ENCODE measurements around the gene RNH1.

Gene RNH1

GRCh38 chr11:506995-507726 is at the start of gene RNH1:
Gene RNH1 (minus strand): TSS chr11:507242. CDS start chr11:502162, 5,080 bp downstream.
- H4K20me1 ChIP-seq (ENCODE audit: insufficient read depth, low read length): peaks cover 18% of the 10 kb centered on the region
- peak within 1 kb of the TSS; percentile 81 to 85; a peak in 3 of 4 replicates for H3K4me3 ChIP-seq (ENCODE audit: low read depth in 1 of 2, low read length in 2 of 2)
- peaks cover 27% of the 10 kb centered on the region for H3K4me1 ChIP-seq (ENCODE audit: insufficient read depth, low read length)
- DNase-seq: peak; percentile 97
- peaks cover 48% of the 10 kb centered on the region for H3K79me2 ChIP-seq (ENCODE audit: insufficient read depth, low read length)
- no peaks in the 10 kb centered on the region for H3K9me3 ChIP-seq (ENCODE audit: insufficient read depth, low read length, severe bottlenecking)
- peak; percentile 70 for ATAC-seq (ENCODE audit: insufficient read depth, low read depth)
- H3K27ac ChIP-seq (ENCODE audit: low read length): peak within 1 kb of the TSS; percentile 94
- TF ChIP-seq, protein P1, sequence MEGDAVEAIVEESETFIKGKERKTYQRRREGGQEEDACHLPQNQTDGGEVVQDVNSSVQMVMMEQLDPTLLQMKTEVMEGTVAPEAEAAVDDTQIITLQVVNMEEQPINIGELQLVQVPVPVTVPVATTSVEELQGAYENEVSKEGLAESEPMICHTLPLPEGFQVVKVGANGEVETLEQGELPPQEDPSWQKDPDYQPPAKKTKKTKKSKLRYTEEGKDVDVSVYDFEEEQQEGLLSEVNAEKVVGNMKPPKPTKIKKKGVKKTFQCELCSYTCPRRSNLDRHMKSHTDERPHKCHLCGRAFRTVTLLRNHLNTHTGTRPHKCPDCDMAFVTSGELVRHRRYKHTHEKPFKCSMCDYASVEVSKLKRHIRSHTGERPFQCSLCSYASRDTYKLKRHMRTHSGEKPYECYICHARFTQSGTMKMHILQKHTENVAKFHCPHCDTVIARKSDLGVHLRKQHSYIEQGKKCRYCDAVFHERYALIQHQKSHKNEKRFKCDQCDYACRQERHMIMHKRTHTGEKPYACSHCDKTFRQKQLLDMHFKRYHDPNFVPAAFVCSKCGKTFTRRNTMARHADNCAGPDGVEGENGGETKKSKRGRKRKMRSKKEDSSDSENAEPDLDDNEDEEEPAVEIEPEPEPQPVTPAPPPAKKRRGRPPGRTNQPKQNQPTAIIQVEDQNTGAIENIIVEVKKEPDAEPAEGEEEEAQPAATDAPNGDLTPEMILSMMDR (IDR thresholded peaks at IDR 0.05; ENCODE audit: borderline replicate concordance, extremely low read depth, low read length, poor library complexity, severe bottlenecking): no peak
- no peak for TF ChIP-seq EZH2 (IDR thresholded peaks at IDR 0.05; ENCODE audit: borderline replicate concordance, low read depth, low read length, severe bottlenecking)
- H2AFZ ChIP-seq (ENCODE audit: low read depth, low read length): peak within 1 kb of the TSS; percentile 92
- H3K27me3 ChIP-seq (ENCODE audit: insufficient read depth, low read length, poor library complexity): no peaks in the 10 kb centered on the region
- H3K36me3 ChIP-seq (ENCODE audit: insufficient read depth, low read length): peaks cover 39% of the 10 kb centered on the region
- H3K9ac ChIP-seq (ENCODE audit: low read depth, low read length): peak within 1 kb of the TSS; percentile 88
- peak within 1 kb of the TSS; percentile 81 for H3K4me2 ChIP-seq (ENCODE audit: insufficient read depth, low read length)

DNA sequence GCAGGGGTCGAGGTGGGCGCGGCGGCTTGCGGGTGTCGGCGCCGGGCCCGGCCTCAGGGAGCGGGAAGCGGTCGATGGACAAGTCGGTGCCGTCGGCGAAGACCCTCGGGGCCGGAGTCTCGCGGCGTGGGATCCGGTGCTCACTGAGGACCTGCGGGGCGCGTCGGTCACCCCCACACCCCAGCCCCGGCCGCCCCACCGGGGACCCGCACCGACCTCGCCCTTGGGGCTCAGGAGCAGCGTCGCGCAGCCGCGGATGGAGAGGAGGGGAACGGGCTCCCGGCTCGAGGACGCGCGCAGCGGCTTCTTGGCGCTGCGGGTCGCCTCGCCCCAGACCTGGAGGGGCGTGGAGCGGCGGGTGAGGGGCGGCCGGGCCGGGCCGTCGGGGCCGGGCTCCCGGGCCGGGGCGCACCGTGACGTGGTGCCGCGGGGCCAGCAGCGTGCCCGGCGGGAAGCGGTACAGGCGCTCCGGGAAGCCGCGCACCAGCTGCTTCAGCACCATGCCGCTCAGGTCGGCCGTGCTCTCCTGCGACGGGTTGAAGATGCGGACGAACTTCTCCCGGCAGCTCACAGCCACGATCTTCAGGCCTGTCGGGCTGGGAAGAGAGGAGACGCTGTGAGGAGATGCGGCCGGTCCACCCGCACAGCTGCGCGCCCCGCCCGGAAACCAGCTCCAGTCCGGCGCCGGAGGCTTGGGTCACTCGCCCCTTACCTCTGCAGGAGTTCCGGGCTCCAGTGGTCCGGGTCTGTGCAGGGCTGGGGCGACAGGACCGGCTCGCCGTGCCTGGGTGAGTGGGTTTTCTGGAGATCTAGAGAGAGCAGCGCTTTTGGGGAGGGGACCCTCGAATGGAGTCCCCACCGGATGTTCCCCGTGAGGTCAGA is 49.0 kb upstream of the RNH1 start:
- ATAC-seq (ENCODE audit: insufficient read depth, low read depth) (no peak), DNase-seq (no peak)
- H3K36me3 ChIP-seq (ENCODE audit: insufficient read depth, low read length): no peaks in the 10 kb centered on the region
- no peaks in the 10 kb centered on the region for H3K27me3 ChIP-seq (ENCODE audit: insufficient read depth, low read length, poor library complexity)
- H3K27ac ChIP-seq (ENCODE audit: low read length): no peak overlapping the region
- no peaks in the 10 kb centered on the region for H4K20me1 ChIP-seq (ENCODE audit: insufficient read depth, low read length)
- TF ChIP-seq, protein P1 (IDR thresholded peaks at IDR 0.05; ENCODE audit: borderline replicate concordance, extremely low read depth, low read length, poor library complexity, severe bottlenecking): no peak
- no peak for TF ChIP-seq EZH2 (IDR thresholded peaks at IDR 0.05; ENCODE audit: borderline replicate concordance, low read depth, low read length, severe bottlenecking)
- peaks cover 23% of the 10 kb centered on the region for H3K4me1 ChIP-seq (ENCODE audit: insufficient read depth, low read length)
- H3K9ac ChIP-seq (ENCODE audit: low read depth, low read length): peak overlapping the region; percentile 59; the same call in 1 of the 2 replicates
- no peaks in the 10 kb centered on the region for H3K9me3 ChIP-seq (ENCODE audit: insufficient read depth, low read length, severe bottlenecking)
- H2AFZ ChIP-seq (ENCODE audit: low read depth, low read length): no peak overlapping the region
- H3K79me2 ChIP-seq (ENCODE audit: insufficient read depth, low read length): no peaks in the 10 kb centered on the region
- H3K4me3 ChIP-seq (ENCODE audit: low read depth in 1 of 2, low read length in 2 of 2): peak overlapping the region in 1 of 2 experiments; percentile 61; a peak in 1 of 4 replicates
- peak overlapping the region; percentile 96 for H3K4me2 ChIP-seq (ENCODE audit: insufficient read depth, low read length)

DNA sequence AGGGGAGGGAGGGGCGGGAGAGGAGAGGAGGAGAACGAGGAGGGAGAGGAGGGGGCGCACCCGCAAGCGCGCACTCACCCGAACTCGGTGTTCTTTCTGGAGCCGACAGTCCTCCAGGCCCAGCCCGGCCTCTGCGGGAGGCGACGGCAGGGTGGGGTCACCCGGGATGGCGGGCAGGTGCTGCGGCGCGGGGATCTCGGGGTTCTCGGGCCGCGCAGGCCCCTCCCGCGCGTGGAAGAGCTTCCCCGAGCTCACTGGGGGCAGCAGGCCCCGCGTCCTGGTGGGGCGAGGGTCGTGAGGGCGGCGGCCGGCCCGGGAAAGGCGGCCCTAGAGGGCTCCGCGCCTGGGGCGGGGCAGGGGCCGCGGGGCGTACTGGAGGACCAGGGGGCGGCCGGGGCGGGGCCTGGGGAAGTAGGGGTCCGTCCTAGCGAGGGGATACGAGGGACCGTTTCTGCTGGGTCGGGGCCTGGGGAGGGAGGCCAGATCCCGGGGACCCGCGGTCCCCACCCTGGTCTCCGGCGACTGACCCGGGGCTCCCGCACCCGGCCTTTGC is 48.3 kb upstream of the RNH1 start:
- Histone ChIP-seq H3K27ac (ENCODE audit: low read length) (no peak overlapping the region), H3K4me3 (ENCODE audit: low read depth in 1 of 2, low read length in 2 of 2) (peak overlapping the region; percentile 12 to 61; a peak in 2 of 4 replicates), H3K79me2 (ENCODE audit: insufficient read depth, low read length) (no peaks in the 10 kb centered on the region), H3K27me3 (ENCODE audit: insufficient read depth, low read length, poor library complexity) (no peaks in the 10 kb centered on the region), H3K36me3 (ENCODE audit: insufficient read depth, low read length) (no peaks in the 10 kb centered on the region), H4K20me1 (ENCODE audit: insufficient read depth, low read length) (no peaks in the 10 kb centered on the region), H2AFZ (ENCODE audit: low read depth, low read length) (peak overlapping the region; percentile 69), H3K9me3 (ENCODE audit: insufficient read depth, low read length, severe bottlenecking) (no peaks in the 10 kb centered on the region), H3K9ac (ENCODE audit: low read depth, low read length) (peak overlapping the region; percentile 59), H3K4me1 (ENCODE audit: insufficient read depth, low read length) (peaks cover 21% of the 10 kb centered on the region), H3K4me2 (ENCODE audit: insufficient read depth, low read length) (peak overlapping the region; percentile 96)
- TF ChIP-seq, protein P1 (IDR thresholded peaks at IDR 0.05; ENCODE audit: borderline replicate concordance, extremely low read depth, low read length, poor library complexity, severe bottlenecking): no peak
- TF ChIP-seq EZH2 (IDR thresholded peaks at IDR 0.05; ENCODE audit: borderline replicate concordance, low read depth, low read length, severe bottlenecking): no peak
- ATAC-seq (ENCODE audit: insufficient read depth, low read depth): peak; percentile 46
- DNase-seq: no peak

Data from DND-41 (cell line).